ENCODE data around the gene WNT8B.

The WNT8B gene

GRCh38 chr10:100448951-100449350, 13.9 kb upstream of the WNT8B start:
- no peak for DNase-seq
- Histone ChIP-seq H3K4me3 (ENCODE audit: low read depth, low read length) (no peak overlapping the region), H3K27ac (no peak overlapping the region), H3K36me3 (replicated peaks) (no peaks in the 10 kb centered on the region), H3K27me3 (replicated peaks) (no peaks in the 10 kb centered on the region)
- in situ Hi-C loops (cut with HindIII; ENCODE audit: low pct_ligation_motif_present, low sequenced_read_pairs) = loop anchor here (25.0 kb wide), 1 partner anchor 112 kb away; the partner anchor contains the start of genes PKD2L1 and SCD
- TF ChIP-seq CTCF (IDR thresholded peaks at IDR 0.05; ENCODE audit: low read depth, low read length, missing control alignments) = no peak

GRCh38 chr10:100468322-100468721, 5.5 kb downstream of the WNT8B start:
- no peak for TF ChIP-seq CTCF (IDR thresholded peaks at IDR 0.05; ENCODE audit: low read depth, low read length, missing control alignments)
- no peak overlapping the region for H3K4me3 ChIP-seq (ENCODE audit: low read depth, low read length)
- H3K27me3 ChIP-seq (replicated peaks) = peaks cover 32% of the 10 kb centered on the region
- DNase-seq = no peak
- in situ Hi-C loops (cut with HindIII; ENCODE audit: low pct_ligation_motif_present, low sequenced_read_pairs) = no loop called here
- no peak overlapping the region for H3K27ac ChIP-seq
- no peaks in the 10 kb centered on the region for H3K36me3 ChIP-seq (replicated peaks)

- no peak for TF ChIP-seq CTCF (IDR thresholded peaks at IDR 0.05; ENCODE audit: low read depth, low read length, missing control alignments)
- Histone ChIP-seq H3K4me3 (ENCODE audit: low read depth, low read length) (no peak overlapping the region), H3K36me3 (replicated peaks) (no peaks in the 10 kb centered on the region), H3K27me3 (replicated peaks) (peaks cover 32% of the 10 kb centered on the region), H3K27ac (no peak overlapping the region)
- DNase-seq = no peak
- in situ Hi-C loops (cut with HindIII; ENCODE audit: low pct_ligation_motif_present, low sequenced_read_pairs) = no loop called here
These were observed 6.2 kb downstream of the WNT8B start for GRCh38 chr10:100468978-100469377.

- no peaks in the 10 kb centered on the region for H3K36me3 ChIP-seq (replicated peaks)
- H3K4me3 ChIP-seq (ENCODE audit: low read depth, low read length) = no peak overlapping the region
- peaks cover 29% of the 10 kb centered on the region for H3K27me3 ChIP-seq (replicated peaks)
- DNase-seq = no peak
- no peak overlapping the region for H3K27ac ChIP-seq
- in situ Hi-C loops (cut with HindIII; ENCODE audit: low pct_ligation_motif_present, low sequenced_read_pairs) = no loop called here
- TF ChIP-seq CTCF (IDR thresholded peaks at IDR 0.05; ENCODE audit: low read depth, low read length, missing control alignments) = no peak
These were observed 6.9 kb downstream of the WNT8B start for GRCh38 chr10:100469756-100470155.

GRCh38 chr10:100470367-100470766, 7.6 kb downstream of the WNT8B start:
- Histone ChIP-seq H3K36me3 (replicated peaks) (no peaks in the 10 kb centered on the region), H3K4me3 (ENCODE audit: low read depth, low read length) (no peak overlapping the region), H3K27ac (no peak overlapping the region), H3K27me3 (replicated peaks) (peaks cover 26% of the 10 kb centered on the region)
- no peak for TF ChIP-seq CTCF (IDR thresholded peaks at IDR 0.05; ENCODE audit: low read depth, low read length, missing control alignments)
- DNase-seq = no peak
- in situ Hi-C loops (cut with HindIII; ENCODE audit: low pct_ligation_motif_present, low sequenced_read_pairs) = no loop called here

- peaks cover 13% of the 10 kb centered on the region for H3K27me3 ChIP-seq (replicated peaks)
These were observed 15.2 kb downstream of the WNT8B start for GRCh38 chr10:100477970-100478369.

More at GRCh38 chr10:100477970-100478369, 15.2 kb downstream of the WNT8B start:
- Histone ChIP-seq H3K36me3 (replicated peaks) (no peaks in the 10 kb centered on the region), H3K4me3 (ENCODE audit: low read depth, low read length) (no peak overlapping the region), H3K27ac (no peak overlapping the region)
- DNase-seq = no peak
- no peak for TF ChIP-seq CTCF (IDR thresholded peaks at IDR 0.05; ENCODE audit: low read depth, low read length, missing control alignments)
- in situ Hi-C loops (cut with HindIII; ENCODE audit: low pct_ligation_motif_present, low sequenced_read_pairs) = no loop called here

All from brain microvascular endothelial cell (primary cell).